Keratinocyte (primary cell): ENCODE results near the gene WRNIP1. TPM values are rescaled to one million over a fixed set of nuclear protein-coding genes. Genes with fewer than 3 reads are reported as not detected.
A peak's percentile ranks its signal among the peaks of the same experiment; 100 is the strongest.

Experiments used
- DNase-seq: peaks from one replicate; pipeline ENCODE4 v3.0.0-alpha.2; 2011; ENCODE audit warnings: low read depth, missing footprints, low spot score
- FAIRE-seq: peaks from 2 replicates; lab custom pipeline; 2011; peaks lifted over from hg19 to GRCh38; lab: Jason Lieb, UNC
- H2AFZ ChIP-seq: 2 replicates; pipeline ENCODE4 v1.6.0; 2012; ENCODE audit warnings: low read length, control low read depth, inconsistent platforms; ENCODE audit not compliant: control insufficient read depth
- H3K27ac ChIP-seq: 2 replicates; pipeline ENCODE4 v1.5.1; 2011; ENCODE audit warnings: low read length; ENCODE audit not compliant: control insufficient read depth, insufficient read depth
- H3K27me3 ChIP-seq: 3 replicates; pipeline ENCODE4 v1.6.0; 2011; ENCODE audit warnings: low read length; ENCODE audit not compliant: control insufficient read depth, insufficient read depth; ENCODE audit errors: extremely low read depth
- H3K36me3 ChIP-seq, 2 experiments: 2 replicates in 1 of 2; 3 replicates in 1 of 2; pipeline ENCODE4 v1.5.1; 2011; ENCODE audit warnings: low read length in 2 of 2, mild to moderate bottlenecking in 1 of 2; ENCODE audit not compliant: control insufficient read depth in 2 of 2, insufficient read depth in 2 of 2; ENCODE audit errors: extremely low read depth in 1 of 2
- H3K4me1 ChIP-seq: 3 replicates; pipeline ENCODE4 v1.5.1; 2011; ENCODE audit warnings: low read length; ENCODE audit not compliant: control insufficient read depth, insufficient read depth; ENCODE audit errors: extremely low read depth
- H3K4me2 ChIP-seq: 3 replicates; pipeline ENCODE4 v1.6.0; 2011; ENCODE audit warnings: low read depth, low read length; ENCODE audit not compliant: control insufficient read depth, insufficient read depth; ENCODE audit errors: extremely low read depth
- H3K4me3 ChIP-seq, 3 experiments: fragments of 200-600 bp in 1 of 3; sonication (generic) in 1 of 3; 2 replicates in 2 of 3; 3 replicates in 1 of 3; pipeline ENCODE4 v1.5.1; 2011 to 2016; ENCODE audit warnings: low read length in 3 of 3, mild to moderate bottlenecking in 3 of 3, control low read depth in 2 of 3, inconsistent platforms in 1 of 3, low read depth in 1 of 3, mixed read lengths in 1 of 3, mixed run types in 1 of 3, moderate library complexity in 1 of 3; ENCODE audit not compliant: control insufficient read depth in 2 of 3, insufficient read depth in 2 of 3; ENCODE audit errors: extremely low read depth in 1 of 3
- H3K79me2 ChIP-seq: 2 replicates; pipeline ENCODE4 v1.6.0; 2012; ENCODE audit warnings: low read length; ENCODE audit not compliant: control insufficient read depth, insufficient read depth
- H3K9ac ChIP-seq: 3 replicates; pipeline ENCODE4 v1.6.0; 2011; ENCODE audit warnings: low read length; ENCODE audit not compliant: control insufficient read depth, insufficient read depth; ENCODE audit errors: extremely low read depth
- H3K9me1 ChIP-seq: 3 replicates; pipeline ENCODE4 v1.6.0; 2011; ENCODE audit warnings: low read length; ENCODE audit not compliant: control insufficient read depth, insufficient read depth; ENCODE audit errors: extremely low read depth
- H3K9me3 ChIP-seq: 2 replicates; pipeline ENCODE4 v1.5.1; 2012; ENCODE audit warnings: low read depth, low read length; ENCODE audit not compliant: control insufficient read depth
- H4K20me1 ChIP-seq: 3 replicates; pipeline ENCODE4 v1.6.0; 2011; ENCODE audit warnings: low read length; ENCODE audit not compliant: control insufficient read depth, insufficient read depth; ENCODE audit errors: extremely low read depth
- CTCF ChIP-seq, 3 experiments: IDR thresholded peaks in 1 of 3; conservative IDR thresholded peaks in 1 of 3; optimal IDR thresholded peaks in 1 of 3; 2 replicates in 2 of 3; 3 replicates in 1 of 3; pipeline versions ENCODE3 to v1.5.1; 2011; ENCODE audit warnings: low read length in 3 of 3, mild to moderate bottlenecking in 3 of 3, moderate library complexity in 2 of 3, control low read depth in 1 of 3, inconsistent platforms in 1 of 3; ENCODE audit not compliant: insufficient read depth in 2 of 3; ENCODE audit errors: extremely low read depth in 1 of 3
- EZH2 ChIP-seq: IDR thresholded peaks from one replicate; pipeline ENCODE4 v1.6.1; 2012; ENCODE audit warnings: inconsistent platforms, mild to moderate bottlenecking, low read length, moderate library complexity
- dilution Hi-C: fragments of 300-500 bp; cut with MboI; formaldehyde crosslinking; loops from one replicate; pipeline ENCODE4 v1.7.0; 2020; ENCODE audit warnings: low sequenced_read_pairs; ENCODE audit not compliant: extremely low pct_ligation_motif_present
- polyA plus RNA-seq, 5 experiments: library from polyadenylated mRNA; depleted of rRNA in 3 of 5; stranded (reverse) in 3 of 5; stranded (forward) in 1 of 5; unstranded in 1 of 5; fragments of >200 nt; gene quantifications; 1 replicate in 1 of 5; 2 replicates in 3 of 5; 3 replicates in 1 of 5; pipeline versions ENCODE4 v1.2.1 to v1.2.3, GENCODE V29; 2011 to 2012; ENCODE audit warnings: missing spikeins in 2 of 5, low read depth in 1 of 5, low replicate concordance in 1 of 5

Gene WRNIP1
- polyA plus RNA-seq, 1 donor (not counting 4 experiments of a cell fraction or from before 2014, with no cell fraction given), result 52.3 TPM

- peaks cover 0 to 5% of the 10 kb centered on the region in 2 experiments for H3K36me3 ChIP-seq
- dilution Hi-C loops, result no loop called here
- H3K79me2 ChIP-seq, result peaks cover 40% of the 10 kb centered on the region
- H3K4me1 ChIP-seq, result peaks cover 22% of the 10 kb centered on the region
- H3K9me1 ChIP-seq, result peaks cover 3% of the 10 kb centered on the region
- H3K27me3 ChIP-seq, result no peaks in the 10 kb centered on the region
- H3K4me3 ChIP-seq, result peak overlapping the region; percentile 49 to 84 (median 71)
- FAIRE-seq, result no peak
- H3K9me3 ChIP-seq, result no peaks in the 10 kb centered on the region
- H3K4me2 ChIP-seq, result peak overlapping the region; percentile 82
- no peak for TF ChIP-seq CTCF (optimal IDR thresholded peaks at IDR 0.05 in 1 of 3, IDR thresholded peaks at IDR 0.05 in 1 of 3, conservative IDR thresholded peaks at IDR 0.05 in 1 of 3; ENCODE audit: extremely low read depth in 1 of 3, insufficient read depth in 2 of 3, low read length in 3 of 3)
- TF ChIP-seq EZH2, result no peak
- peak overlapping the region; percentile 82 for H3K9ac ChIP-seq
- peaks cover 8% of the 10 kb centered on the region for H4K20me1 ChIP-seq
- peak overlapping the region; percentile 94 for H3K27ac ChIP-seq
- peak overlapping the region; percentile 97 for H2AFZ ChIP-seq
- peak; percentile 77 for DNase-seq
These were observed 505 bp upstream of the WRNIP1 start for GRCh38 chr6:2764610-2765165.

DNA sequence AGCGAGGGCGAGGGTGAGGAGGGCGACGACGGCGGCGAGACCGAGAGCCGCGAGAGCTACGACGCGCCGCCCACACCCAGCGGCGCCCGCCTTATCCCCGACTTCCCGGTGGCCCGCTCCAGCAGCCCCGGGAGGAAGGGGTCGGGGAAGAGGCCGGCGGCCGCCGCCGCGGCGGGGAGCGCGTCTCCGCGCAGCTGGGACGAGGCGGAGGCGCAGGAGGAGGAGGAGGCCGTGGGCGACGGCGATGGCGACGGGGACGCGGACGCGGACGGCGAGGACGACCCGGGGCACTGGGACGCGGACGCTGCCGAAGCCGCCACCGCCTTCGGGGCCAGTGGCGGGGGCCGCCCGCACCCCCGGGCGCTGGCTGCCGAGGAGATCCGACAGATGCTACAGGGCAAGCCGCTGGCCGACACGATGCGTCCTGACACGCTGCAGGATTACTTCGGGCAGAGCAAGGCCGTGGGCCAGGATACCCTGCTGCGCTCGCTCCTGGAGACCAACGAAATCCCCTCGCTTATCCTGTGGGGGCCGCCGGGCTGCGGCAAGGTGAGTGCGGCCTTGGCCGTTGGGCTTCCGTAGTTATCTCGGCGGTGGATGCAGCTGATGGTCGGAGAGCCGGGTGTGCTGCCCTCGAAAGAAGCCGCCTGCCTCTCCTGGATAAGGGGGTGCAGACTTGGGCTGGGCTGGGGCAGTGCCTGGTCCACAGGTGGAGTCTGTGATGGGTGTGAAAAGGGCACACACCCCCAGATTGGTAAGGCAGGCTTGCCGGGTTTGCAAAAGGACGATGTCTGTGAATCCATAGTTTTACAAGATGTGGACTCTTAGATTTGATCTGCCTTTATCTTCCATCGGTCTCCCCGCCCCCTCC is 938 bp downstream of the WRNIP1 start:
- no peak for TF ChIP-seq CTCF (optimal IDR thresholded peaks at IDR 0.05 in 1 of 3, IDR thresholded peaks at IDR 0.05 in 1 of 3, conservative IDR thresholded peaks at IDR 0.05 in 1 of 3; ENCODE audit: extremely low read depth in 1 of 3, insufficient read depth in 2 of 3, low read length in 3 of 3)
- TF ChIP-seq EZH2, result no peak
- no peaks in the 10 kb centered on the region for H3K9me3 ChIP-seq
- H3K79me2 ChIP-seq, result peaks cover 54% of the 10 kb centered on the region
- H3K9ac ChIP-seq, result peak overlapping the region; percentile 86
- peak overlapping the region; percentile 95 for H3K4me2 ChIP-seq
- H3K4me1 ChIP-seq, result peaks cover 22% of the 10 kb centered on the region
- DNase-seq (no peak), FAIRE-seq (no peak)
- H3K9me1 ChIP-seq, result peaks cover 3% of the 10 kb centered on the region
- H3K27me3 ChIP-seq, result no peaks in the 10 kb centered on the region
- H2AFZ ChIP-seq, result peak overlapping the region; percentile 68
- peaks cover 7 to 18% of the 10 kb centered on the region in 2 experiments for H3K36me3 ChIP-seq
- peak overlapping the region; percentile 59 to 91 (median 63) for H3K4me3 ChIP-seq
- dilution Hi-C loops, result no loop called here
- peak overlapping the region; percentile 69 for H3K27ac ChIP-seq
- H4K20me1 ChIP-seq, result peaks cover 10% of the 10 kb centered on the region
